Activated CD8-positive, alpha-beta T cell treated with anti-CD3 and anti-CD28 coated beads for 36 hours (primary cell): ENCODE measurements around the gene DUSP6. TPM values are rescaled to one million over a fixed set of nuclear protein-coding genes. Genes with fewer than 3 reads are reported as not detected.

Source experiments
- ATAC-seq: fragments of 200-7000 bp; cut with Tn5 transposase; one replicate; pipeline ENCODE4 v1.10.0; 2021; ENCODE audit warnings: mild to moderate bottlenecking, moderate library complexity
- CTCF ChIA-PET: fragments of 350-600 bp; sonication (Branson Sonifier 250); formaldehyde crosslinking; loops from one replicate; lab custom pipeline; 2021; ENCODE audit warnings: antibody characterized with exemption; lab: Charles Lee
- POLR2A ChIA-PET: fragments of 350-600 bp; sonication (Branson Sonifier 250); formaldehyde crosslinking; loops from one replicate; lab custom pipeline; 2021; ENCODE audit warnings: antibody characterized with exemption; lab: Charles Lee
- DNase-seq: peaks from one replicate; pipeline ENCODE4 v3.0.0-alpha.2; 2020
- H3K27ac Mint-ChIP-seq: one replicate; pipeline ENCODE4 v1.8.0; 2021; ENCODE audit warnings: mild to moderate bottlenecking, mixed read lengths
- H3K27me3 Mint-ChIP-seq: one replicate; pipeline ENCODE4 v1.8.0; 2021; ENCODE audit warnings: mixed read lengths
- H3K36me3 Mint-ChIP-seq: one replicate; pipeline ENCODE4 v1.8.0; 2021; ENCODE audit warnings: low read depth, mixed read lengths
- H3K4me1 Mint-ChIP-seq: one replicate; pipeline ENCODE4 v1.8.0; 2021; ENCODE audit warnings: low read depth, mixed read lengths
- H3K4me3 Mint-ChIP-seq: one replicate; pipeline ENCODE4 v1.8.0; 2021; ENCODE audit warnings: mild to moderate bottlenecking, moderate library complexity, mixed read lengths
- H3K9me3 Mint-ChIP-seq: one replicate; pipeline ENCODE4 v1.8.0; 2021; ENCODE audit warnings: mixed read lengths
- CTCF ChIP-seq: fragments of 200-600 bp; IDR thresholded peaks from one replicate; pipeline ENCODE4 v1.8.0; 2022; ENCODE audit warnings: antibody characterized with exemption, mild to moderate bottlenecking
- intact Hi-C: fragments of 100-400 bp; cut with micrococcal nuclease; formaldehyde crosslinking; loops from one replicate; pipeline ENCODE4 v1.10.0; 2022
- total RNA-seq, 2 experiments: library from RNA; stranded (reverse); gene quantifications; one replicate each; pipeline ENCODE4 v1.2.3, GENCODE V29; 2021

DUSP6 gene
- total RNA-seq, 2 experiments from 2014 or later, result 15.3 to 16.6 TPM

- Mint-ChIP-seq H3K36me3 (peaks cover 14% of the 10 kb centered on the region), H3K4me1 (peaks cover 33% of the 10 kb centered on the region), H3K27me3 (peaks cover 13% of the 10 kb centered on the region), H3K4me3 (peak overlapping the region; percentile 94), H3K27ac (peak overlapping the region; percentile 79), H3K9me3 (no peaks in the 10 kb centered on the region)
- TF ChIP-seq CTCF, result no peak
- intact Hi-C loops, result loop anchor here (2.0 to 5.0 kb wide), 5 partner anchors 108 to 337 kb away; partner anchors contain the start of gene POC1B
- CTCF ChIA-PET, result interaction anchor here (0.9 to 3.7 kb wide), 9 partner anchors 8 to 337 kb away, joined by 3 to 14 read pairs (median 3); no protein-coding TSS in a partner anchor
- POLR2A ChIA-PET, result interaction anchor here (0.8 to 1.4 kb wide), 5 partner anchors 74 to 313 kb away, joined by 3 to 6 read pairs (median 3); partner anchors contain the start of gene GALNT4
- DNase-seq (peak; percentile 82), ATAC-seq (peak; percentile 29)
Observed at GRCh38 chr12:89353823-89354611, 1.7 kb upstream of the DUSP6 start.

GRCh38 chr12:89353188-89353822 is 1.0 kb upstream of the DUSP6 start:
- Mint-ChIP-seq H3K27ac (peak overlapping the region; percentile 93), H3K27me3 (peaks cover 14% of the 10 kb centered on the region), H3K4me1 (peaks cover 33% of the 10 kb centered on the region), H3K9me3 (no peaks in the 10 kb centered on the region), H3K4me3 (peak overlapping the region; percentile 94), H3K36me3 (peaks cover 21% of the 10 kb centered on the region)
- DNase-seq (peak; percentile 54), ATAC-seq (peak; percentile 13)
- intact Hi-C loops, result loop anchor here (2.0 to 5.0 kb wide), 5 partner anchors 109 to 336 kb away; partner anchors contain the start of gene POC1B
- ChIA-PET CTCF (interaction anchor here (1.2 to 3.7 kb wide), 7 partner anchors 7 to 336 kb away, joined by 3 to 14 read pairs (median 5); no protein-coding TSS in a partner anchor), POLR2A (interaction anchor here (1.1 to 2.7 kb wide), 8 partner anchors 78 to 333 kb away, joined by 3 to 10 read pairs (median 4); partner anchors contain the start of gene GALNT4)
- no peak for TF ChIP-seq CTCF

- Mint-ChIP-seq H3K4me3 (peak overlapping the region; percentile 94), H3K9me3 (no peaks in the 10 kb centered on the region), H3K36me3 (peaks cover 30% of the 10 kb centered on the region), H3K27ac (peak overlapping the region; percentile 93), H3K27me3 (peaks cover 20% of the 10 kb centered on the region), H3K4me1 (peaks cover 40% of the 10 kb centered on the region)
- CTCF ChIA-PET, result interaction anchor here (1.2 to 3.7 kb wide), 7 partner anchors 20 to 335 kb away, joined by 3 to 14 read pairs (median 8); no protein-coding TSS in a partner anchor
- DNase-seq (no peak), ATAC-seq (no peak)
- intact Hi-C loops, result loop anchor here (2.0 to 5.0 kb wide), 5 partner anchors 110 to 335 kb away; partner anchors contain the start of gene POC1B
- TF ChIP-seq CTCF, result no peak
- POLR2A ChIA-PET, result interaction anchor here (0.7 to 2.7 kb wide), 12 partner anchors 45 to 332 kb away, joined by 3 to 10 read pairs (median 4); no protein-coding TSS in a partner anchor
Observed at GRCh38 chr12:89352242-89352491, 134 bp downstream of the DUSP6 start.

- no peak for TF ChIP-seq CTCF
- H3K4me3 Mint-ChIP-seq, result peak overlapping the region; percentile 94
- POLR2A ChIA-PET, result interaction anchor here (0.7 to 2.7 kb wide), 14 partner anchors 13 to 332 kb away, joined by 3 to 10 read pairs (median 4); no protein-coding TSS in a partner anchor
- peaks cover 20% of the 10 kb centered on the region for H3K27me3 Mint-ChIP-seq
- no peaks in the 10 kb centered on the region for H3K9me3 Mint-ChIP-seq
- peaks cover 30% of the 10 kb centered on the region for H3K36me3 Mint-ChIP-seq
- ATAC-seq, result peak; percentile 17
- intact Hi-C loops, result loop anchor here (2.0 to 5.0 kb wide), 5 partner anchors 111 to 334 kb away; partner anchors contain the start of gene POC1B
- CTCF ChIA-PET, result interaction anchor here (0.6 to 3.7 kb wide), 9 partner anchors 19 to 334 kb away, joined by 3 to 14 read pairs (median 4); no protein-coding TSS in a partner anchor
- DNase-seq, result peak; percentile 50
- peaks cover 45% of the 10 kb centered on the region for H3K4me1 Mint-ChIP-seq
- peak overlapping the region; percentile 93 for H3K27ac Mint-ChIP-seq
Observed at GRCh38 chr12:89351489-89352241, 636 bp downstream of the DUSP6 start.
